Natural killer cell treated with Interleukin-12 subunit alpha and Interleukin-12 subunit beta and Interleukin-15 and Interleukin-18, amount 100 ng/mL, for 72 hours (primary cell): Measurements from ENCODE around the gene CRB1. TPM values are rescaled to one million over a fixed set of nuclear protein-coding genes. Genes with fewer than 3 reads are reported as not detected.

Experiments used
- ATAC-seq, 2 donors: fragments of 150-1000 bp; cut with Tn5 transposase in 1 of 2; sonication (Bioruptor Pico), chemical (Tn5 transposase) in 1 of 2; 2 replicates each; pipeline ENCODE4 v1.10.0; 2021
- DNase-seq: peaks from one replicate; pipeline ENCODE4 v3.0.0; 2022; ENCODE audit warnings: low spot score
- H3K27ac Mint-ChIP-seq, 2 donors: 1 replicate in 1 of 2; 2 replicates in 1 of 2; pipeline ENCODE4 v1.8.0; 2022; ENCODE audit warnings: mixed read lengths in 2 of 2, mild to moderate bottlenecking in 1 of 2, moderate library complexity in 1 of 2
- H3K27me3 Mint-ChIP-seq, 2 donors: 1 replicate in 1 of 2; 2 replicates in 1 of 2; pipeline ENCODE4 v1.8.0; 2022; ENCODE audit warnings: mixed read lengths in 2 of 2
- H3K36me3 Mint-ChIP-seq: one replicate; pipeline ENCODE4 v1.8.0; 2022; ENCODE audit warnings: mixed read lengths
- H3K4me1 Mint-ChIP-seq, 2 donors: 1 replicate in 1 of 2; 2 replicates in 1 of 2; pipeline ENCODE4 v1.8.0; 2022; ENCODE audit warnings: low read depth in 2 of 2, mixed read lengths in 2 of 2, mild to moderate bottlenecking in 1 of 2
- H3K4me3 Mint-ChIP-seq: one replicate; pipeline ENCODE4 v1.8.0; 2022; ENCODE audit warnings: mixed read lengths
- H3K9me3 Mint-ChIP-seq: 2 replicates; pipeline ENCODE4 v1.8.0; 2022; ENCODE audit warnings: mixed read lengths
- total RNA-seq, 2 donors: library from RNA; stranded (reverse); gene quantifications; one replicate each; pipeline ENCODE4 v1.2.3, GENCODE V29; 2022

Gene CRB1
- total RNA-seq, 2 donors from 2014 or later: 0.59 TPM; not detected in 1

DNA sequence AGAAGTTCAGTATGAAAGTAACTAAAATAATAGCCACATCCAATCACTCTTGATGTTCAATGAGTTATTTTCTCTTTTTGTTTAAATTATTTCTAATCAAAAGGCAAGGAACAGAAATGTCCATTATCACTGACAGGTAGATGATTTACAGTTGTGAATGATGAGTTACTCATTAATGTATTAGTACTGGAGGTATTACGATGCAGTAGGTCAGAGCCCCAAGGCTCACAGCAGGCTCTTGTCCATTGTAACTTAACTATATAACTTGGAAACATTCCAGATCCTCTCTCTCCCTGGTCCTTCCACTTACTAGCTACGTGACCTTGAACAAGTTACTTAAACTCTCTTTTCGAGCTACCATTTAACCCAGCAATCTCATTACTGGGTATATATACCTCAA is 39.5 kb downstream of the CRB1 start:
- no peak for ATAC-seq
- no peaks in the 10 kb centered on the region for H3K36me3 Mint-ChIP-seq
- no peak for DNase-seq
- H3K4me1 Mint-ChIP-seq: no peaks in the 10 kb centered on the region
- no peaks in the 10 kb centered on the region for H3K9me3 Mint-ChIP-seq
- peaks cover 3 to 9% of the 10 kb centered on the region in 2 donors for H3K27me3 Mint-ChIP-seq
- H3K27ac Mint-ChIP-seq: no peak overlapping the region
- no peak overlapping the region for H3K4me3 Mint-ChIP-seq

DNA sequence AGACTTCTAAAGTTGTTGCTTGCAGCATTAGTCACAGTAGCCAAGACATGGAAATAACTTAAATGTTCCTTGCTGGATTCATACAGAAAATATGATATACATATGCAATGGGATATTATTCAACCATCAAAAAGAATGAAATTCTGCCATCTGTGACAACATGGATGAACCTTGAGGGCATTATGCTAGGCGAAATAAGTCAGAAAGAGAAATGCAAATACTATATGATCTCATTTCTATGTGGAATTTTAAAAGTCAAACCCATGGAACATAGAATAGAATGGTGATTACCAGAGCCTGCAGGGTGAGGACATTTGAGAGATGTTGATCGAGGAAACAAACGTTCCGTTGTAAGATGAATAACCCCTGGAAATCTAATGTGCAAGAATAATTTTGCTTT is 43.0 kb downstream of the CRB1 start:
- H3K4me1 Mint-ChIP-seq: no peaks in the 10 kb centered on the region
- H3K36me3 Mint-ChIP-seq: no peaks in the 10 kb centered on the region
- ATAC-seq: no peak

DNA sequence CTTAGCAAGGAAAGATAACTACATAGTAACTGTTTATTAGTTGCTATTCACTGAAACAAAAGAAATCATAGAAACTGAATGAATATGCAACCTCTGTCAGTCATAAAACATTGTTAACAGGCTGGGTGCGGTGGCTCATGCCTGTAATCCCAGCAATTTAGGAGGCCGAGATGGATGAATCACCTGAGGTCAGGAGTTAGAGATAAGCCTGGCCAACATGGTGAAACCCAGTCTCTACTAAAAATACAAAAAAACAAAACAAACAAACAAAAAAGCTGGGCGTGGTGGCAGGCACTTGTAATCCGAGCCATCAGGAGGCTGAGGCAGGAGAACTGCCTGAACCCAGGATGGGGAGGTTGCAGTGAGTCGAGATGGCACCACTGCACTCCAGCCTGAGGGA is 44.1 kb downstream of the CRB1 start:
- H3K4me1 Mint-ChIP-seq: no peaks in the 10 kb centered on the region
- no peak overlapping the region for H3K27ac Mint-ChIP-seq

More for the DNA sequence above, 43.0 kb downstream of the CRB1 start:
- H3K27ac Mint-ChIP-seq: no peak overlapping the region
- peaks cover 7 to 18% of the 10 kb centered on the region in 2 donors for H3K27me3 Mint-ChIP-seq
- H3K9me3 Mint-ChIP-seq: no peaks in the 10 kb centered on the region
- DNase-seq: no peak
- no peak overlapping the region for H3K4me3 Mint-ChIP-seq

DNA sequence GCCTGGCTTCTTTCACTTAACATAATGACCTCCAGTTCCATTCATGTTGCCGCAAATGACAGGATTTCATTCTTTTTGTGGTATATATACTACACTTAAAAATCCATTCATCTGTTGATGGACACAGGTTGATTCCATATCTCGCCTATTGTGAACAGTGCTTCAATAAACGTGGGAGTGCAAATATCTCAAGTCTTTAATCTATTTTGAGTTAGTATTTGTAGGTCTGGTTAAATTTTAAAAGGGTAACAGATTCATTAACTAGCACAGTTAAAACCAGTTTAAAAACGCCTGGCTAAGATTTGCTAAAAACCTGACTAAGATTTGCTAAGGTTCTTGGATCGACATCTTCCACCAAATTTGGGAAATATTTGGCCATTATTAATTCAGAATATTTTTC is 45.7 kb downstream of the CRB1 start:
- no peaks in the 10 kb centered on the region for H3K4me1 Mint-ChIP-seq
- no peak overlapping the region for H3K4me3 Mint-ChIP-seq
- peaks cover 10 to 20% of the 10 kb centered on the region in 2 donors for H3K27me3 Mint-ChIP-seq
- no peaks in the 10 kb centered on the region for H3K36me3 Mint-ChIP-seq
- no peak overlapping the region for H3K27ac Mint-ChIP-seq
- DNase-seq (no peak), ATAC-seq (no peak)
- no peaks in the 10 kb centered on the region for H3K9me3 Mint-ChIP-seq

More for the DNA sequence above, 44.1 kb downstream of the CRB1 start:
- DNase-seq (no peak), ATAC-seq (no peak)
- no peak overlapping the region for H3K4me3 Mint-ChIP-seq
- no peaks in the 10 kb centered on the region for H3K36me3 Mint-ChIP-seq
- H3K9me3 Mint-ChIP-seq: no peaks in the 10 kb centered on the region
- H3K27me3 Mint-ChIP-seq: peaks cover 7 to 15% of the 10 kb centered on the region in 2 donors

DNA sequence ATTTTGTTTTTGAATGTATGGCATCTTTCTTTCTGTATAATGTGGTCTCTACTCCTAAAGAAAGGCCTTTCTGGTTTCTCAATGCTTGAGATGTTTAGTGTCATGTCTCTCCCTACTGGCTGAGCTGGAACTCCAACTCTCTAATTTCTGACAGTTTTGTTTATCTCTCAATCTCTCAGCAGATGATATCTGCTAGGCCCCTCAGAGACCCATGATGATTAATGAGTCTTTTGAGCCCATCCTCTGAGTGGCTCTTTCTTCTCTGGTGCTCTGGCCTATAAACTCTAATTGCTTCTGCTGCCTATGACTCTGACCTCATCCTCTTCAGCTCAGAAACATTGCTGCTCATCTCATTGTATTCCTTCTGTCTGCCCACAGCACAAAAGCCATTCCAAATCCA is 46.6 kb downstream of the CRB1 start:
- Mint-ChIP-seq H3K4me1 (no peaks in the 10 kb centered on the region), H3K27me3 (peaks cover 10 to 22% of the 10 kb centered on the region in 2 donors), H3K4me3 (no peak overlapping the region), H3K36me3 (no peaks in the 10 kb centered on the region), H3K27ac (no peak overlapping the region), H3K9me3 (no peaks in the 10 kb centered on the region)
- no peak for DNase-seq
- ATAC-seq: no peak

DNA sequence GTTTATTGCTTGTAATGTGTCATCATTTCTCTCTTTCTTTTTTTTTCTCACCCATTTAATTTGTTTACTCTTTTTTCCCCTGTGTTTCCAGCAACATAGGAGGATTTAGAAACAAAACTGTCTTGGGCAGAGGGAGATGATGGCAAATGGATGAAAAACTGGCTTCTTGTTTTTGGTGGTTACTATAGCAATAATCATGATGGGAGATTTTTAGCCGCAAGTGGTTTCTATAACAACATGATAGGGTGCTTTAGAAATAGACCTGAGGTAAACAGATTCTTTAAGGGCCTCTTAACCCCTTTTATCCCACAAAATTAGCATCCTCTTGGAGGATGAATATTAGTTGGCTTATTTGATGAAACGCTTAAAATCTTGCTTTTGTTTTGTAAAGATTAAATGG is 51.6 kb downstream of the CRB1 start:
- no peaks in the 10 kb centered on the region for H3K36me3 Mint-ChIP-seq
- ATAC-seq: no peak

DNA sequence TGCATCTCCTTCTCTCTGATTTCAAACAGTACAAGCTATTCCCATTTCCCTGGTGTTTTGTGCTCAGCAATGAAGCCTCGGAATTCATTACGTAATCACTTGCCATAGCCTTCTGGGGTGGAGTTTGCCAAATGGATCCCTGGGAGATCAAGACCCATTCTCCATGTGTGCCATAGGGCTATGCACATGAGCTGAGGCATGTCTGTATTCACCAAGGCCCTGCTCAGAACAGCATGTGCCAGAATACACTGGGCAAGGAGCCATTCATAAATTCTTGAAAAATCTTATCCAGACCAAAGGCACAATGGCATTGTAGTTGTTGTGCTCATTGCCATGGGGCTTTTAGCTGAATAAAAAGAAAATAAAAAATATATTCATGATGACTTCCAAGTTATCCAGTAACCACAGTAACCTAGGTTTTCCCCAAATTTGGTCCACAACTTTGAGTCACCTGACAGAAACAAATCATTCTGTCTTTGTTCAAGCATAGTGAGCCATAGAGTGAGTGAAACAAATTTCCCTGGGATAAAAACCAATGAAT is 53.0 kb downstream of the CRB1 start:
- ATAC-seq (no peak), DNase-seq (no peak)
- Mint-ChIP-seq H3K4me1 (no peaks in the 10 kb centered on the region), H3K9me3 (no peaks in the 10 kb centered on the region), H3K36me3 (no peaks in the 10 kb centered on the region), H3K4me3 (no peak overlapping the region), H3K27me3 (peaks cover 2 to 7% of the 10 kb centered on the region in 2 donors), H3K27ac (no peak overlapping the region)

More for the DNA sequence above, 51.6 kb downstream of the CRB1 start:
- Mint-ChIP-seq H3K27ac (no peak overlapping the region), H3K4me3 (no peak overlapping the region), H3K27me3 (peaks cover 6 to 13% of the 10 kb centered on the region in 2 donors), H3K4me1 (no peaks in the 10 kb centered on the region), H3K9me3 (no peaks in the 10 kb centered on the region)
- no peak for DNase-seq

DNA sequence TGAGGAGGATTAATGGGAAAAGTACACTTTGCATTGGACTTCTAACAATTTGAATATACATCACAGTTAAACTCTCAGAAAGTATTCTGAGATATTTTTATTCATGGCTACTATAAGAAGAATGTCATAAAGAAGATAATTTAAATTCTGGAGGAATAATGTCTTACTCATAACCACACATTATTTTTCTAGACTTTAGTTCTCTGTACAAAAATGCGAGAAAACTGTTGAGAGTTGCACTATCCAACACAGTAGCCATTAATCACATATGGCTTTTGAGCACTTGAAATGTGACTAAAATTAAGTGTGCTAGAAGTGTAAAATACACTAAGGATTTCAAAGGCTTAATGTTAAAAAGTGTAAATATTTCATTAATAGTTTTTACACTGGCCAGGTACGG is 53.8 kb downstream of the CRB1 start:
- Mint-ChIP-seq H3K4me1 (no peaks in the 10 kb centered on the region), H3K36me3 (no peaks in the 10 kb centered on the region), H3K9me3 (no peaks in the 10 kb centered on the region), H3K27ac (no peak overlapping the region), H3K27me3 (peaks cover 2 to 7% of the 10 kb centered on the region in 2 donors), H3K4me3 (no peak overlapping the region)
- ATAC-seq: no peak
- DNase-seq: no peak

DNA sequence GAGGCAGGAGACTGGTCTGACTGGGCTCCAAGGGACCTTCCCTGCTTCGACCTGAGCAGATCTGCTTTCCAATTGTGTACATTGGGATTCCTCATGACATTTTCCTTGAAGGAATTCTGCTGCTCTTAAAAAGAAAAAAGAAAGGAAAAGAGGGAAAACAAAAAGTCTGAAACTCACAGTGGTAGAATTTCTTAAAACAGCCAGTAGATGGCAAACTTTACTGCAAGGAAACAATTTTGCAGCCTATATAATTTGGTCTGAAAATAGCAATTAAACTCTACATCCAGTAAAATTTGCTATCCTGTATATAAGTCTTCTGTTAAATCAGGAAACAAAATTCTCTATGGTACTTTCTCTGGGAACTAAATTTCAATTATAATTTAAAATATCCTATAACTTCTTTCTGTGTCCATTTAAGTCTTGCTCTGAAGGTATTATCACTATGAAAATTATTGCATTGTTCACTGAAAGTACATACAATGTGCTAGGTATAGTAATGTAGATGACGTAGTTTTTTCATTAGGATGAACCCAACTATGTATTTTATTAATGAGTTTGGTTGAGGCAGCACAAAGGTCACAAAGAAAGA is 59.8 kb downstream of the CRB1 start:
- Mint-ChIP-seq H3K27me3 (peaks cover 9 to 13% of the 10 kb centered on the region in 2 donors), H3K36me3 (no peaks in the 10 kb centered on the region)

DNA sequence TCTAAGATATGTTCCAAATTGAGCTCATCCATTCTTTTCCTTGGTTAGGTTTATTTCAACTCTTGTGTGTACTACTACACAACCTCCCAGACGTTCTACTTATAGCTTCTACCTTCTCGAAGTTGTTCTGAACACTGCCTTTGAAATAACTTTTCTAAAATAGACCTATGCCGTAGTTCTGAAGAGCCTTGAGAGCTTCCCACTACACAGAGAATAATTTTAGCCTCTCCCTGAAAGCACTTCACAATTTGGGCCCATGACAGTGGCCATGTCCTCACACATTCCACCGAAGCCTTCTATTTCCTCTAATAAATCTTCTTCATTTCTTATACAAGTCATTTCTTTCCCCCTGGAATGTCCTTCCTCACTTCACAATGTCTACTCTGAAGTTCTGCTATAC is 62.2 kb downstream of the CRB1 start:
- Mint-ChIP-seq H3K36me3 (no peaks in the 10 kb centered on the region), H3K4me1 (no peaks in the 10 kb centered on the region), H3K4me3 (no peak overlapping the region), H3K27me3 (peaks cover 11 to 13% of the 10 kb centered on the region in 2 donors), H3K27ac (no peak overlapping the region), H3K9me3 (no peaks in the 10 kb centered on the region)
- ATAC-seq (no peak), DNase-seq (no peak)

More for the DNA sequence above, 59.8 kb downstream of the CRB1 start:
- Mint-ChIP-seq H3K9me3 (no peaks in the 10 kb centered on the region), H3K4me3 (no peak overlapping the region), H3K27ac (no peak overlapping the region), H3K4me1 (no peaks in the 10 kb centered on the region)
- DNase-seq: no peak
- ATAC-seq: no peak

DNA sequence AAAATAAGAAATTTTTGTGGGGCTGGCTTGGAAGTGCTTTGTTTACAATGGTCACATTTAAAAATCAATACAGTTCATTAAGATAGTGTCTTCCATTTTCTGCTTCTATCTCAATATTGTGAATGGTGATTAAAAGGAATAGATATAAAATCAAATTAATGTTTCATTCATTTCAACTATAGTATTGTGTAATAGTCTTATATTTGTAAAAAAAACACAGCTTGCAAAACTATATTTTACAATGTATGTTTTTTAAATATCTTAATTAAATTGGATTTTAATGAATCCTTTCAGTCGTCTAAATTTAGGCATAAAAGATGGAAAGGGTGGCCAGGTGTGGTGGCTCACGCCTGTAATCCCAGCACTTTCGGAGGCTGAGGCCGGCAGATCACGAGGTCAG is 63.5 kb downstream of the CRB1 start:
- H3K36me3 Mint-ChIP-seq: no peaks in the 10 kb centered on the region
- H3K4me1 Mint-ChIP-seq: no peaks in the 10 kb centered on the region
- H3K9me3 Mint-ChIP-seq: no peaks in the 10 kb centered on the region
- ATAC-seq (no peak), DNase-seq (no peak)
- no peak overlapping the region for H3K27ac Mint-ChIP-seq
- no peak overlapping the region for H3K4me3 Mint-ChIP-seq
- H3K27me3 Mint-ChIP-seq: peaks cover 11 to 13% of the 10 kb centered on the region in 2 donors

DNA sequence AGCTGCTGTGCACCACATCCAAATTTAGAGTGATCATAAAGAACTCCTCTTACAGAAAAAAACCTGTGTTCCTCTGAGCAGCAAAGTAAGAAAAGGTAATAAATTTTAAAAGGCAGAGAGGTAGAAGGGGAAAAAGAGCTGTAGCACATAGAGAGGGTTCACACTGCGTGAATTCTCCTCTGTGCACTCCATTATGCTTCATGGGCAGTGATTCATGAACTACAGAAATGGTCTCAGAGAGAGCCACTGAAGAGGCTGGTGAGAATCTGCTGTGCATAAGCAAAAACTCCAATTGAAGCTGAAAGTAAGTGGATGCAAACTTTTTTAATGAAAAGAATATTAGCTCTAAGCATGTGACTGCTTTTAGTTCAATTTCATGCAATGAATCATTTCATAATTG is 65.0 kb downstream of the CRB1 start:
- Mint-ChIP-seq H3K4me3 (no peak overlapping the region), H3K27ac (no peak overlapping the region), H3K27me3 (peaks cover 11 to 13% of the 10 kb centered on the region in 2 donors), H3K36me3 (no peaks in the 10 kb centered on the region), H3K4me1 (no peaks in the 10 kb centered on the region), H3K9me3 (no peaks in the 10 kb centered on the region)
- ATAC-seq (no peak), DNase-seq (no peak)

DNA sequence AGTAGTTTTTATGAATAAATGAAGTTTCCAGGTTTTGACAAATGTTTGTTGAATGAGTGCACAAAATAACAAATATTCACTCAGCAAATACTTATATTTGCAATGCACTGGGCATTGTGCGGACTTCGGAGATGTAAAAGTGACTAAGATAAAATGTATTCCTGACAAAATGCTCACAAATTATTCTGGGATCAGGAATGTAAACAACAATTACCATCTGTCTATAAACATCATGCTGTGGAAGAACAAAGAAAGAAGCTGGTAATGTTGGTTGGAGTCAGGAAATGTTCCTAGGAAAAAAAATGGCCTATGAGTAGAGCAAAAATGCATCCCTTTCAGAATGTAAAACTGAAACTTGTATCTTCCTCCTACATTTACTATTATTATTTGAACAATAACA is 68.5 kb downstream of the CRB1 start:
- ATAC-seq (no peak), DNase-seq (no peak)
- peaks cover 11 to 12% of the 10 kb centered on the region in 2 donors for H3K27me3 Mint-ChIP-seq
- H3K27ac Mint-ChIP-seq: no peak overlapping the region
- no peaks in the 10 kb centered on the region for H3K9me3 Mint-ChIP-seq
- no peak overlapping the region for H3K4me3 Mint-ChIP-seq
- H3K4me1 Mint-ChIP-seq: no peaks in the 10 kb centered on the region
- H3K36me3 Mint-ChIP-seq: no peaks in the 10 kb centered on the region

DNA sequence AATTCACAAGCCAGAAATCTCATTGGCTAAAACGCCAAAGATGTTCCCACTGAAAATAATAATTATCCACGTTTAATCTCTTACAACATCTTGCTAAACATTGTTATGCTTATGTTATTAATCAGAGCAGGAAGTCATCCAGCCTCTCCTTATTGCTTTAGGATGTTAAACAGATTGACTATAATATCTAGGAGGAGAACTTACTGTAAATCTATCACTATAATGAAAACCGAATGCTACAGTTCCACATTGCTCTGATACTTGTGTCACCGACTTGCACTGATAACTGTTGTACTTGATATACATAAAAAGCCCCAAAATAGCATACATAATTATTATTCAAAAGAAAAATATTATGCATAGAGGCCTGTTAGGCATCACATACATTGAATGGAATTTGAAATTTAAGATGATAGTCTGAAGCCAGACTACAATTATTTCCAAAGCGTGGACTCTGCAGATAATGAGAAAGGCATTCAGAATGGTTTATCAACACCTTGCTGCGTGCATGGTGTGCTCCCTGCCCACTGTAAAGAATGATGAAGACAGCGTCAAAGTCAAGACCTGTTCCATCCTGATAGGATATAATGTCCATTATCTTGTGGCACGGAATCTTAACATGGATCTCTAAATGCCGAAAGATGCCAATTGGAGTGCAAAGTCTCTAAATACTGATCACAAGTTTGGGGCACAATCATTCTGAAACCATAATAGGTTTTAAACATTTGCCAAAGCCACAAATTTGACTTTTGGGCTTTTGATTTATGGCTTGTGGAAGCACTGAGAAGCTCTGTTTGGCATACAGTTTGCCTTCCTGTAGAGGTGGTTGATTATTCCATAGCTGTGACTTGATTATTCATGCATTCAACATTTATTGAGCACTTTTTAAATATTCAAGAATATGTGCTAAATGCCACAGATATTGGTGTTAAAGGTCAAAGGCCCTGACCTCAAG is 71.3 kb downstream of the CRB1 start:
- Mint-ChIP-seq H3K27me3 (peaks cover 16 to 28% of the 10 kb centered on the region in 2 donors), H3K27ac (no peak overlapping the region), H3K9me3 (no peaks in the 10 kb centered on the region), H3K4me3 (no peak overlapping the region), H3K36me3 (no peaks in the 10 kb centered on the region), H3K4me1 (no peaks in the 10 kb centered on the region)
- ATAC-seq: no peak
- DNase-seq: no peak
